PC-3 (cell line): ENCODE measurements around the gene THUMPD3. TPM values are rescaled to one million over a fixed set of nuclear protein-coding genes. Genes with fewer than 3 reads are reported as not detected.

Experiments
- ATAC-seq: fragments of 200-7000 bp; cut with Tn5 transposase; 2 replicates; pipeline ENCODE4 v1.9.1; 2020; ENCODE audit warnings: mild to moderate bottlenecking, moderate library complexity
- BruUV-seq: library from RNA; stranded (reverse); fragments of 400-500 nt; replicated peaks from 2 replicates; lab custom pipeline; 2021; lab: Mats Ljungman, UMichigan
- CTCF ChIA-PET: fragments of 300-600 bp; sonication (Branson Sonifier 250); formaldehyde crosslinking; loops from one replicate; lab custom pipeline; 2022; ENCODE audit warnings: antibody characterized with exemption; lab: Charles Lee
- POLR2A ChIA-PET: fragments of 300-600 bp; sonication (Branson Sonifier 250); formaldehyde crosslinking; loops from one replicate; lab custom pipeline; 2022; ENCODE audit warnings: antibody characterized with exemption; ENCODE audit not compliant: unreplicated experiment; lab: Charles Lee
- DNase-seq: peaks from one replicate; pipeline ENCODE4 v3.0.0-alpha.2; 2015
- H2AFZ ChIP-seq: fragments of 300-600 bp; sonication (generic); 2 replicates; pipeline ENCODE4 v1.6.0; 2016; ENCODE audit warnings: antibody characterized with exemption, low read length
- H3F3A ChIP-seq: fragments of 300-600 bp; sonication (generic); one replicate; pipeline ENCODE4 v1.6.0; 2017; ENCODE audit warnings: antibody characterized with exemption, low read length, control low read depth, mild to moderate bottlenecking; ENCODE audit not compliant: unreplicated experiment
- H3K27ac ChIP-seq: fragments of 300-600 bp; sonication (generic); 2 replicates; pipeline ENCODE4 v1.5.1; 2016; ENCODE audit warnings: mild to moderate bottlenecking, low read length
- H3K27me3 ChIP-seq: fragments of 300-600 bp; sonication (generic); 2 replicates; pipeline ENCODE4 v1.6.1; 2016; ENCODE audit warnings: low read length, mixed read lengths
- H3K36me3 ChIP-seq: fragments of 300-600 bp; sonication (generic); 2 replicates; pipeline ENCODE4 v1.6.1; 2016; ENCODE audit warnings: low read depth, mixed run types, low read length, mixed read lengths
- H3K4me1 ChIP-seq: fragments of 300-600 bp; sonication (generic); 2 replicates; pipeline ENCODE4 v1.5.1; 2016; ENCODE audit warnings: low read length; ENCODE audit not compliant: insufficient read depth
- H3K4me2 ChIP-seq: fragments of 300-600 bp; sonication (generic); 2 replicates; pipeline ENCODE4 v1.6.0; 2016; ENCODE audit warnings: low read length
- H3K4me3 ChIP-seq: fragments of 300-600 bp; sonication (generic); 2 replicates; pipeline ENCODE4 v1.5.1; 2016; ENCODE audit warnings: mild to moderate bottlenecking, low read length, mixed read lengths
- H3K79me2 ChIP-seq: fragments of 300-600 bp; sonication (generic); 2 replicates; pipeline ENCODE4 v1.6.1; 2017; ENCODE audit warnings: low read length, mixed read lengths
- H3K9ac ChIP-seq: fragments of 300-600 bp; sonication (generic); 2 replicates; pipeline ENCODE4 v1.6.0; 2016; ENCODE audit warnings: mild to moderate bottlenecking, low read length
- H3K9me2 ChIP-seq: fragments of 300-600 bp; sonication (generic); replicated peaks from 2 replicates; pipeline ENCODE4 v1.6.1; 2016; ENCODE audit warnings: mixed run types, low read length, mixed read lengths
- H3K9me3 ChIP-seq: fragments of 300-600 bp; sonication (generic); 2 replicates; pipeline ENCODE4 v1.6.1; 2016; ENCODE audit warnings: low read length, mixed read lengths
- H4K20me1 ChIP-seq: fragments of 300-600 bp; sonication (generic); 2 replicates; pipeline ENCODE4 v1.6.1; 2016; ENCODE audit warnings: low read length, mixed read lengths
- EZH2 ChIP-seq: fragments of 300-600 bp; sonication (generic); IDR thresholded peaks from one replicate; pipeline ENCODE4 v1.6.1; 2017; ENCODE audit warnings: antibody characterized with exemption, mild to moderate bottlenecking, low read length; ENCODE audit not compliant: unreplicated experiment
- EZH2phosphoT487 ChIP-seq: fragments of 300-600 bp; sonication (generic); IDR thresholded peaks from 2 replicates; pipeline ENCODE4 v1.6.1; 2018; ENCODE audit warnings: mild to moderate bottlenecking, antibody characterized with exemption, low read length, borderline replicate concordance
- intact Hi-C: fragments of 100-400 bp; cut with micrococcal nuclease; formaldehyde crosslinking; loops from 2 replicates; pipeline ENCODE4 v1.9.0; 2023
- total RNA-seq: library from RNA; depleted of rRNA; stranded (reverse); fragments of >200 nt; gene quantifications from 2 replicates; pipeline ENCODE4 v1.2.3, GENCODE V29; 2014
- TF ChIP-seq, protein P1 (sequence below): fragments of 300-600 bp; sonication (generic); conservative IDR thresholded peaks from 2 replicates; pipeline ENCODE4 v1.5.1; 2017; ENCODE audit warnings: antibody characterized with exemption, low read depth, mild to moderate bottlenecking, low read length

THUMPD3 gene
- total RNA-seq, 1 experiment from 2014 or later: 45.3 TPM

DNA sequence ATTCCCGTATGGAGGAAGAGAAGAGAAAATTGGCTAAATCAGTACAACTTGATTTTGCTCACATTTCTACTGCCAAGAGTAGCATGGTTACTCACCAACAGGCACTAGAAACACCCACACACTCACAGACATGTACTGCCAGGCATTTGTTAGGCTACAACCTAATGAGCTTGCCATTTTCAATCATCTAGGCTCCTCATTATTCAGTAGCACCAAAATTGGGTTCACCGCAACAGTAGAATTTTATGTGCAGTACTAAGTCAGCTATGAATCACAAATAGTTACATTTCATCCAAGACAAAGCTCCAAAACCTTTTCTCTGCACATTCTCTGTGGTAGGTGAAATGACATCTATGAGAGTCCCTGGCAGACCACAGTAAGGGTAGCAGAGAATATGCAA, 15.0 kb upstream of the THUMPD3 start:
- H3K27ac ChIP-seq: peak overlapping the region; percentile 98
- peaks cover 58% of the 10 kb centered on the region for H3K4me1 ChIP-seq
- no peak overlapping the region for H2AFZ ChIP-seq
- intact Hi-C loops: no loop called here
- H3K27me3 ChIP-seq: no peaks in the 10 kb centered on the region
- H3K4me2 ChIP-seq: 0 out of 2 replicates have a peak overlapping the region, but pooled peaks have one; percentile 9
- H4K20me1 ChIP-seq: no peaks in the 10 kb centered on the region
- peak overlapping the region; percentile 81; the same call in 1 of the 2 replicates for H3K9ac ChIP-seq
- peaks cover 5% of the 10 kb centered on the region for H3F3A ChIP-seq
- no peak overlapping the region for H3K4me3 ChIP-seq
- CTCF ChIA-PET: interaction anchor here (0.6 kb wide), 1 partner anchor 46 kb away, joined by 3 read pairs; no protein-coding TSS in a partner anchor
- no peaks in the 10 kb centered on the region for H3K9me3 ChIP-seq
- H3K9me2 ChIP-seq: no peaks in the 10 kb centered on the region
- BruUV-seq: no TSS peak
- POLR2A ChIA-PET: no interaction called here
- H3K79me2 ChIP-seq: no peaks in the 10 kb centered on the region
- ATAC-seq (peak; percentile 10; the same call in 1 of the 2 replicates), DNase-seq (peak; percentile 46)
- TF ChIP-seq, protein P1, sequence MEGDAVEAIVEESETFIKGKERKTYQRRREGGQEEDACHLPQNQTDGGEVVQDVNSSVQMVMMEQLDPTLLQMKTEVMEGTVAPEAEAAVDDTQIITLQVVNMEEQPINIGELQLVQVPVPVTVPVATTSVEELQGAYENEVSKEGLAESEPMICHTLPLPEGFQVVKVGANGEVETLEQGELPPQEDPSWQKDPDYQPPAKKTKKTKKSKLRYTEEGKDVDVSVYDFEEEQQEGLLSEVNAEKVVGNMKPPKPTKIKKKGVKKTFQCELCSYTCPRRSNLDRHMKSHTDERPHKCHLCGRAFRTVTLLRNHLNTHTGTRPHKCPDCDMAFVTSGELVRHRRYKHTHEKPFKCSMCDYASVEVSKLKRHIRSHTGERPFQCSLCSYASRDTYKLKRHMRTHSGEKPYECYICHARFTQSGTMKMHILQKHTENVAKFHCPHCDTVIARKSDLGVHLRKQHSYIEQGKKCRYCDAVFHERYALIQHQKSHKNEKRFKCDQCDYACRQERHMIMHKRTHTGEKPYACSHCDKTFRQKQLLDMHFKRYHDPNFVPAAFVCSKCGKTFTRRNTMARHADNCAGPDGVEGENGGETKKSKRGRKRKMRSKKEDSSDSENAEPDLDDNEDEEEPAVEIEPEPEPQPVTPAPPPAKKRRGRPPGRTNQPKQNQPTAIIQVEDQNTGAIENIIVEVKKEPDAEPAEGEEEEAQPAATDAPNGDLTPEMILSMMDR: no peak
- no peak for TF ChIP-seq EZH2phosphoT487
- TF ChIP-seq EZH2: no peak
- H3K36me3 ChIP-seq: no peaks in the 10 kb centered on the region

DNA sequence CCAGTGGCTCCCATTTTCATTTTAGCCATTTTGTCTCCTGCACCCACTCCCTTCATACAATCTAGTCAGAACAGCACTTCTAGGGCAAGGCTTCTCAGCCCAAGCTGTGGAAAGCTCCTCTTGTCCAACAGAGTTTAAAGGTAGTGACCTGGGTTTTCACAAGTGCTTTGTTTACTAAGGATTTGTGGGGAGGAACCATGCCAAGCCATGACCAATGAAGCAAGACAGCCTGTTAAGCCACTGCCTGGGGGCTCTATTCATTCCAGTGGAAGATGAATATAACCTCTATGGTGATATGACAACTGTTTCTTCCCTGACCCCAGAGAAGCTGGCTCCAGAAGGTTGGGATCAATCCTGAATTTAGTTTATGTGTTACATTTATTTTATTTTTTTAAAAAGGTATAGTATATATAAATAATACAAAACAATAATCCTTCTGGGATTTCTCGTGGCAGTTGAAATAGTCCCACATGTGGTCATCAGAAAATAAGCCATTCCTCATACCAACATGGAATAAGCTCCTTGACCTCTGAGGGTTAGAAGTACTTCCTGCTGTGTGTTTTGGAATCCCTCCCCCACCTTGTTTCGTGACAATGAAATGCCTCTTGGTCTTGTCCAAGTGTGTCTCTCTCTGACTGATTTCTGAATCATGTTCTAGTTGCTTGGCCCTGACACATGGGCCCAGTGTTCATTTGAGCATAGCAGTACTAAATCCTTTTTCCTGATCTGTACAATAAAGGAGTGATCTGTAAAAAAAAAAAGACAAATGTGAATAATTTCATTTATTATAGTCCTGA, 13.3 kb upstream of the THUMPD3 start:
- no TSS peak for BruUV-seq
- Histone ChIP-seq H3K4me3 (peak overlapping the region; percentile 21; the same call in 1 of the 2 replicates), H3K9me3 (no peaks in the 10 kb centered on the region), H3K9ac (peak overlapping the region; percentile 81), H3K27me3 (no peaks in the 10 kb centered on the region), H2AFZ (no peak overlapping the region), H3K9me2 (no peaks in the 10 kb centered on the region), H3K27ac (peak overlapping the region; percentile 98), H4K20me1 (no peaks in the 10 kb centered on the region), H3K4me1 (peaks cover 73% of the 10 kb centered on the region), H3F3A (peaks cover 5% of the 10 kb centered on the region), H3K4me2 (peak overlapping the region; percentile 64), H3K36me3 (no peaks in the 10 kb centered on the region), H3K79me2 (no peaks in the 10 kb centered on the region)
- DNase-seq (peak; percentile 91), ATAC-seq (peak; percentile 59)
- intact Hi-C loops: loop anchor here (1.0 to 5.0 kb wide), 3 partner anchors 9 to 102 kb away; partner anchors contain the start of gene SRGAP3
- TF ChIP-seq EZH2phosphoT487 (no peak), EZH2 (no peak)
- TF ChIP-seq, protein P1: no peak
- ChIA-PET CTCF (no interaction called here), POLR2A (interaction anchor here (0.6 kb wide), 1 partner anchor 47 kb away, joined by 4 read pairs; no protein-coding TSS in a partner anchor)
